Mononuclear cell (primary cell): ENCODE data around the gene QSOX2. TPM values are rescaled to one million over a fixed set of nuclear protein-coding genes. Genes with fewer than 3 reads are reported as not detected.
"Not testable (repeated sequence)": the region's sequence is repeated elsewhere in the genome, so short reads cannot be mapped to it uniquely, and the experiment has no call there.

ENCODE experiments used
- H3K27me3 ChIP-seq: 2 replicates; pipeline ENCODE4 v1.6.0; 2011; ENCODE audit warnings: low read length, control low read depth; ENCODE audit not compliant: insufficient read depth
- H3K4me1 ChIP-seq: 2 replicates; pipeline ENCODE4 v1.5.1; 2011; ENCODE audit warnings: mild to moderate bottlenecking, low read length, control low read depth; ENCODE audit not compliant: insufficient read depth
- H3K4me3 ChIP-seq: 2 replicates; pipeline ENCODE4 v1.5.1; 2011; ENCODE audit warnings: mild to moderate bottlenecking, low read length, moderate library complexity
- H3K9me3 ChIP-seq: 2 replicates; pipeline ENCODE4 v1.5.1; 2011; ENCODE audit warnings: low read depth, mild to moderate bottlenecking, control low read depth, low read length
- total RNA-seq: library from RNA; depleted of rRNA; stranded (reverse); fragments of >200 nt; gene quantifications from one replicate; pipeline ENCODE4 v1.2.3, GENCODE V29; 2012

QSOX2 gene
- total RNA-seq, 1 donor, result 8.1 TPM

- no peak overlapping the region for H3K4me3 ChIP-seq
- H3K27me3 ChIP-seq, result no peaks in the 10 kb centered on the region
- no peaks in the 10 kb centered on the region for H3K9me3 ChIP-seq
- no peaks in the 10 kb centered on the region for H3K4me1 ChIP-seq
Observed at GRCh38 chr9:136275655-136276429, 30.2 kb upstream of the QSOX2 start.

- H3K9me3 ChIP-seq, result no peaks in the 10 kb centered on the region
- no peak overlapping the region for H3K4me3 ChIP-seq
- no peaks in the 10 kb centered on the region for H3K27me3 ChIP-seq
- H3K4me1 ChIP-seq, result no peaks in the 10 kb centered on the region
Observed at GRCh38 chr9:136274786-136275654, 29.4 kb upstream of the QSOX2 start.

- Histone ChIP-seq H3K9me3 (no peaks in the 10 kb centered on the region), H3K4me1 (no peaks in the 10 kb centered on the region), H3K27me3 (no peaks in the 10 kb centered on the region), H3K4me3 (no peak overlapping the region)
Observed at GRCh38 chr9:136273921-136274785, 28.5 kb upstream of the QSOX2 start.

- no peak overlapping the region for H3K4me3 ChIP-seq
- no peaks in the 10 kb centered on the region for H3K27me3 ChIP-seq
- H3K4me1 ChIP-seq, result no peaks in the 10 kb centered on the region
- H3K9me3 ChIP-seq, result no peaks in the 10 kb centered on the region
Observed at GRCh38 chr9:136273244-136273865, 27.7 kb upstream of the QSOX2 start.

GRCh38 chr9:136270173-136270705, 24.6 kb upstream of the QSOX2 start:
- Histone ChIP-seq H3K9me3 (no peaks in the 10 kb centered on the region), H3K4me3 (no peak overlapping the region), H3K27me3 (no peaks in the 10 kb centered on the region), H3K4me1 (peaks cover 6% of the 10 kb centered on the region)

- H3K9me3 ChIP-seq, result no peaks in the 10 kb centered on the region
Observed at GRCh38 chr9:136268735-136269134, 23.1 kb upstream of the QSOX2 start.

GRCh38 chr9:136268318-136268717, 22.7 kb upstream of the QSOX2 start:
- H3K27me3 ChIP-seq, result no peaks in the 10 kb centered on the region
- H3K4me1 ChIP-seq, result peaks cover 6% of the 10 kb centered on the region
- no peak overlapping the region for H3K4me3 ChIP-seq
- H3K9me3 ChIP-seq, result no peaks in the 10 kb centered on the region

More at GRCh38 chr9:136268735-136269134, 23.1 kb upstream of the QSOX2 start:
- Histone ChIP-seq H3K4me1 (peaks cover 6% of the 10 kb centered on the region), H3K4me3 (no peak overlapping the region), H3K27me3 (no peaks in the 10 kb centered on the region)

- no peaks in the 10 kb centered on the region for H3K27me3 ChIP-seq
- peaks cover 6% of the 10 kb centered on the region for H3K4me1 ChIP-seq
- H3K4me3 ChIP-seq, result peak overlapping the region; percentile 40
- no peaks in the 10 kb centered on the region for H3K9me3 ChIP-seq
Observed at GRCh38 chr9:136267261-136268111, 21.9 kb upstream of the QSOX2 start.

- not testable (repeated sequence) for H3K4me3 ChIP-seq, H3K4me1 ChIP-seq
Observed at GRCh38 chr9:136266641-136267040, 21.0 kb upstream of the QSOX2 start.

GRCh38 chr9:136265561-136266355, 20.1 kb upstream of the QSOX2 start:
- H3K27me3 ChIP-seq, result no peaks in the 10 kb centered on the region
- H3K4me1 ChIP-seq, result peaks cover 6% of the 10 kb centered on the region
- H3K4me3 ChIP-seq, result no peak overlapping the region
- H3K9me3 ChIP-seq, result no peaks in the 10 kb centered on the region

More at GRCh38 chr9:136266641-136267040, 21.0 kb upstream of the QSOX2 start:
- H3K9me3 ChIP-seq, H3K27me3 ChIP-seq: not testable (repeated sequence)

GRCh38 chr9:136264441-136265405, 19.1 kb upstream of the QSOX2 start:
- H3K9me3 ChIP-seq, result no peaks in the 10 kb centered on the region
- H3K27me3 ChIP-seq, result no peaks in the 10 kb centered on the region
- H3K4me3 ChIP-seq, result no peak overlapping the region
- H3K4me1 ChIP-seq, result peaks cover 6% of the 10 kb centered on the region

- no peaks in the 10 kb centered on the region for H3K9me3 ChIP-seq
- peaks cover 6% of the 10 kb centered on the region for H3K4me1 ChIP-seq
- no peaks in the 10 kb centered on the region for H3K27me3 ChIP-seq
- no peak overlapping the region for H3K4me3 ChIP-seq
Observed at GRCh38 chr9:136264031-136264430, 18.4 kb upstream of the QSOX2 start.
